Measurements from ENCODE around the gene ACACB.

ACACB gene

GRCh38 chr12:109286652-109287051, 170.3 kb downstream of the ACACB start:
- DNase-seq = no peak

GRCh38 chr12:109287181-109287580, 170.8 kb downstream of the ACACB start:
- DNase-seq = no peak

DNA sequence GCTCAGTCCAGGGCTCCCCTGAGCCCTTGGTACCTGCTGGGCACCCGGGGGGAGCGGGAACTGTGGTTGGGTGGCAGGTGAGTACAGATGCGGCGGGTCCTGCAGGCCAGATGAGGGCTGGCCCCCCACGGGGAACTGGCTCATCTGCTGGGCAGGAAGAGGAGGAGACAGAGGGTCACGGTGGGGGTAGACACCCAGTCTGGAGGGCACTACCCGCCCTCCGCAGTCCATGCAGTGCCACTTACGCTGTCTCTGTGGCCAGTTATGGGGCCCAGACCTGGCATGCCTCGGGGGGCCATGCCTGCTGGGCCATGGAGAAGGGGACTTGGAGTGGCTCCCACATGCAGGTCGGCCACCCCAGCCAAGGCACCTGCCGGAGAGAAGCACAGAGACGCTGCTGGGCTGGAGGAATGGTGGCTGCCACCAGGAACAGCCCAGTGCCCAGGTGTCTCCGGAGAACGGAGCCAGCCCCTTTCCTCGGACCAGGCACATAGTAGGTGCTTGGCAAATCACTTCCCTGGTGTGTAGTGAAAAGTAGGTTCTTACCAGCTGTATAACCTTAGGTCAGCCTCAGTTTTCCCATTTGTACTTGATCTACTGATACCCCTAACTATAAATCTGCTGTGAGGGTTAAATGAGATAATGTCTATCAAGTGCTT, 171.6 kb downstream of the ACACB start:
- DNase-seq = no peak

GRCh38 chr12:109288571-109288970, 172.2 kb downstream of the ACACB start:
- DNase-seq = no peak

- no peak for DNase-seq
These were observed 172.6 kb downstream of the ACACB start for GRCh38 chr12:109289004-109289403.

DNA sequence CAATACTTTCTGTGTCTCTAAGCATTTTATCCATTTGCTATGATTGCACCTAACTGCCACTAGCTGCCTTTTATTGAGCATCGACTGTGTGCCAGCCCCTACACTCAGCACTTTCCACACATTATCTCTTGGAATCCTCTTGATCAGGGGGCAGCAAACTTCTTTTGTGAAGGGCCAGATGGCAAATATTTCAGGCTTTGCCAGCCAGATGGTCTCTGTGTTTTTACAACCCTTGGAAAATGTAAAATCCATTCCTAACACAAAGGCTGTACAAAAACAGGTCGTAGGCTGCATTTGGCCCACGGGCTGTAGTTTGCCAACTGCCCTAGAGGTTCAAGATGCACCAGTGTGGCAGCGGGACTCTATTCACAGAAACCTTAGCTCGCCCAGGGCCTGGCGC, 173.2 kb downstream of the ACACB start:
- DNase-seq = no peak

DNA sequence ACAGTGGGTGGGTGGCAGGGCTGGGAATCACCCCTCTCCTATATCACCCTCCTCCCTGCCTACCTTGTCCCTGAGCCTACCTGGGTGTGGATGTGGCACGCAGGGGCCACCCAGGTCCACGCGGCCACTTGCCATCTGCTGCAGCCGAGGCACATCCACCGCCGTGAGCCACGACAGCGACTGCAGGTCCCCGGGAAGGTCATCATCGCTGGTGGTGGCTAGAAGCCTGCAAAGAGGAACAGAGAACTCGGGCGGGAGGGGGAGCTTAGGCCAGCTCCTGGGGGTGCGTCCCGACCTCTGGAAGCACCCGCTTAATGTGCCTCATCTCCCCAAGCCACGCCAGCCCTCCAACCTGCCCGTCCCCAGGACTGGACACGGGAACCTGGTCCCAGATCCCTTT, 173.7 kb downstream of the ACACB start:
- DNase-seq = no peak

GRCh38 chr12:109291117-109291516, 174.7 kb downstream of the ACACB start:
- DNase-seq = no peak

- no peak for DNase-seq
These were observed 175.3 kb downstream of the ACACB start for GRCh38 chr12:109291521-109292341.

GRCh38 chr12:109292342-109292711, 175.9 kb downstream of the ACACB start:
- no peak for DNase-seq

GRCh38 chr12:109293106-109293505, 176.7 kb downstream of the ACACB start:
- no peak for DNase-seq

GRCh38 chr12:109294286-109294796, 178.0 kb downstream of the ACACB start:
- no peak for DNase-seq

DNA sequence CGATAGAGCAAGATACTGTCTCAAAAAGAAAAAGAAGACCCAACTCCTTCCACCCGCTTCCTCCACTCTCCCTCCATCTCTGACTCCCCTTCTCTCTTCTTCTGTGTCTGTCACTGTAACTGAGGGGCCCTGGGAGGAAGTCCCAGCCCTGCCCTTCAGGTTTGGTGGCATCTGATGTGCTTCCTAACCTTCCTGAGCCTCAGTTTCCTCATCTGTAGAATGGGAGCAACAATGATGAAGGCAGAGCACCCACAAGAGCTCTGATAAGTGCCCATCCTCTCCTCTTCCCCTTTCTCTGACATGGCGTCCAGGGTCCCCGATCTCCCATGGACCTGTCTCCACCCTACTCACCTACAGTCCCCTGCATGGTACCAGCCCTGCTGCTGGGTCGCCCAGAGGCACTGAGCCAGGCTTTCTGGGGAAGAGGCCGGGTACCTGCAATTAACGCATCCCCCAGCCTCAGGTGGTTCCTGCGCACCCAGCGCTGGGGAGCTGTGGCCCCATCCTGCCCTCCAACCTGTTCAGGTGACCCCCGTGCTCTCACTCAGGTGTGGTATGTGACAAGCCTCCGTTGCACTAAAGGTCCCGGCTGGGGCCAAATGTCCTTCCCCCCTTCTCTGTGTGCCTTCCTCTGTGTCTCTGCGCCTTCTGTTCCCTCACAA, 179.5 kb downstream of the ACACB start:
- DNase-seq = no peak

DNA sequence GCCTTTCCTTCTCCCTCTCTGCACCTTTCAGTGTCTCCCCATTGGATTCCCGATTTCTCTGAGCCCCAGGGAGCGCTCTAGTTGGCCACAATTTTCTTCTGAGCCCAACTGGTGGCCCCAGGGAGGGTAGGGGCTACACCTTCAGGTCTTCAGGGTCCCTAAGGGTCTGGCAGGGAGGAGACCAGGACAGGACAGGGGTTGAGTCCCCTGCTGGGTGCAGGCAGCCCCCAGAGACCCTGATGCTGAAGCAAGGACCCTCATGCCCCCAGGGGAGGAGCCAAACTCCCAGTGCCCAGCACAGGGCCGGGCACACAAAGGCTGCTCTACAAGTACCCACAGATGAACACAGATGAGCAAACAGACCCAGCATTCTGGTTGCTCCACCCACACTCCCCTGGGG, 180.0 kb downstream of the ACACB start:
- DNase-seq = no peak

DNA sequence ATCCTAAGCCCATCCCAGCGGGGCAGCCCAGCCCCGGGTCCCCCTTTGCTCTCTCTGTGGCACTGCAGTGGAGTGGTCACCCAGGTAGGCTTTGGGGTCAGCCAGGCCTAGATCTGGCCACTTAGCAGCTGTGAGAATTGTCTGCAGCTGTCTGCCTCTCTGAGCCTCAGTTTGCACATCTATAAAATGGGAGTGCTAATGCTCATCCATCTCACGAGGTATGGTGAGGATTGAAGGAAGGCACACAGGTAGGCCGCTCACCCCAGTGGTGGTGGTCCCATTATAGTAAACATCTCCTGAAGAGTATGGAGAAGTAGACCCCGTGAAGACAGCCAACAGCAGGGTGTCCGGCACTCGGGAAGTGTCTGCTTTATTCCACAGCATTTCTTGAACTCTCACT, 183.5 kb downstream of the ACACB start:
- DNase-seq = no peak

DNA sequence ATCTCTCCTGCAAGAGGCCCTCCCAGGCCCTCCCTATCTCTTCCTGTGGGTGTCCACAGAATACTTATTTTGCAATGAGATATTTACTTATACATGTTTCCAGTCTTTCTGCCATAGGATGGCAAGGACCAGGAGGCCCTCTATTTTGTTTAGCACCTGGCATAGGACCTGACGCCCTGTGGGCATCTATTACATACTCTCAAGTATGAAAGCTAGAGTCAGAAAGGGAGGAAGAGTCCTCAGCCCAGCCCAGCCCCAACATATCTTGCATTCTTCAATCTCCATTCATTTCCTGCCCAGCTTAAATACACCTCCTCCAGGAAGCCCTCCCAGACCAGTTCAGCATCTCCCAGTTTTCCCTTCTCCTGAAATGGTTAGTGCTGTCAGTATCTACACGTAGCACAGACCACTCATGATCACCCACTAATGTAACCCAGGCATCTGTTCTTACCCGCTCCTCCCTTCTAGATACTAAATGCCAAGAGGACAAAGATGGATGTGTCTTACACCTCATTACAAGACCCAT, 185.3 kb downstream of the ACACB start:
- DNase-seq = no peak

DNA sequence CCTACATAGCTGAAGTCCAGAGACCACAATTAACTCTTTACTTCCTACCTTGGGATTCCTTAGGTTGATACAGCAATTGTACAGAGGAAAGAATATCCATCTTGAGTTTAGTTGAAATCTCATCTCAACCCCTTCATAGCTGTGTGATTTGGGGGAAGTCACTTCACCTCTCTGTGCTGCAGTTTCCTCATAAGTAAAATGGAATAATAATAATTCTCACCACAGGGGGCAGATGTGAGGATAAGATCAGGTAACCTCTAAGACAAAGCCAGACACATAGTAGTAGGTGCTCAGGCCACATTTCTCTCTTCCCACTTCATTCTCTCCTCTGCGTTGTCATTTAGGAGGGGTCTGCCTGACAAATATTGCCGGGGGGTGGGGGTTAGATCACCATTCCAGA, 186.0 kb downstream of the ACACB start:
- no peak for DNase-seq

DNA sequence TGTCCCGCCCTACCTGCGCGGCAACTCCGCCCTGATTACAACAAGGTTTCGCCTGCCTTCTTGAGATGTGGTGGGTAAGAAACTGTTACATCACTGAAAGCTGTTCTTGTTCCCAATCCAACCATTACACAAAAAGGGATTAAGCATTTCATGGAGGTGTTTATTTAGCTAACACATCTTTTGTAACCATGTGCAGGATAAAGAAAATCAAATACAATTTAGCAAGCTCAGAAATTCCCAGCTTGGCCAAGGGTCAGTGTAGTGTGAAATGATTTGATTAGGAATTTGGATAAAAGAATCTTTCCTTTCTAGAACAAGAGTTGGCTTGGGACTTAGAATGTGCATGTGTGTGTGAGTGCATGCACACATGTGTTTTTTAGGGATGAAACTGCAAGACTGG, 186.4 kb downstream of the ACACB start:
- DNase-seq = no peak

DNA sequence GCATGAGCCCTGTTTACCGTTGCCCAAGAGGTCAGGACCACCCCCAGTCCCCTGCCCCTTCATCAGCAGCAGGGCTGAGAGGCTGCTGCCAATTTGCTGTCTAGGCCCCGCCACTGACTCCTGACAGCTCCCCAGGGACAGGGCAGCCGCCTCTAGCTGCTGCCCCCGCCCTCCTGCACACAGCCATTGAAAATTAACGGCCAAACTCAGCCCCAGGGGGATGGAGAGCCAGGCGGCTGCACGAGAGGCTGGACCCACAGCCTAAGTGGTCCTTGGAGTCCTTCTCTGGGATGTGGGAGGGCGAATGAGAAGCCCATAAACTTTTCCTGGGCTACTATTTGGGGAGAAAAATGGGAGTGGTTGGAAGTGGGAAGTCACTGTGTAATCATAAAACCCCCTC, 188.1 kb downstream of the ACACB start:
- no peak for DNase-seq

GRCh38 chr12:109305547-109305946, 189.2 kb downstream of the ACACB start:
- no peak for DNase-seq

DNA sequence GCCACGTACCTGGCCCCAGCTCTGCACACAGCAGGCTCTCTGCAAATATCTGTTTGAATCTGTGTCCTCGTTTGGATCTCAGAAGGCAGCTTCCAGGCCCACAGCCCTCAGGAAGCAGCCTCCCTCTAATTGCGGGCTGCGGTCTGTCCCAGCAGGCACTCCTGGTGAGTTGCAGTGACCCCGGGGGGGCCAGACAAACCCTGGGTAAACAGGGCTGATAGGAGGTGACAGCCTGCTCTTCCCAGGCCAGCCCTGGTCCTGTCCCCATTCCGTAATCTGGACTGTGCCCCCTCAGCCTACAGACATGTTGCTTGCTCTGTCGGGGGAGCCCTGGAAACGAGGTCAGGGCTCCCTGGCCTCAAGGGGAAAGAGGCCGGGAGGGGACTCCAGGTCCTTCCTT, 190.7 kb downstream of the ACACB start:
- DNase-seq = no peak

DNA sequence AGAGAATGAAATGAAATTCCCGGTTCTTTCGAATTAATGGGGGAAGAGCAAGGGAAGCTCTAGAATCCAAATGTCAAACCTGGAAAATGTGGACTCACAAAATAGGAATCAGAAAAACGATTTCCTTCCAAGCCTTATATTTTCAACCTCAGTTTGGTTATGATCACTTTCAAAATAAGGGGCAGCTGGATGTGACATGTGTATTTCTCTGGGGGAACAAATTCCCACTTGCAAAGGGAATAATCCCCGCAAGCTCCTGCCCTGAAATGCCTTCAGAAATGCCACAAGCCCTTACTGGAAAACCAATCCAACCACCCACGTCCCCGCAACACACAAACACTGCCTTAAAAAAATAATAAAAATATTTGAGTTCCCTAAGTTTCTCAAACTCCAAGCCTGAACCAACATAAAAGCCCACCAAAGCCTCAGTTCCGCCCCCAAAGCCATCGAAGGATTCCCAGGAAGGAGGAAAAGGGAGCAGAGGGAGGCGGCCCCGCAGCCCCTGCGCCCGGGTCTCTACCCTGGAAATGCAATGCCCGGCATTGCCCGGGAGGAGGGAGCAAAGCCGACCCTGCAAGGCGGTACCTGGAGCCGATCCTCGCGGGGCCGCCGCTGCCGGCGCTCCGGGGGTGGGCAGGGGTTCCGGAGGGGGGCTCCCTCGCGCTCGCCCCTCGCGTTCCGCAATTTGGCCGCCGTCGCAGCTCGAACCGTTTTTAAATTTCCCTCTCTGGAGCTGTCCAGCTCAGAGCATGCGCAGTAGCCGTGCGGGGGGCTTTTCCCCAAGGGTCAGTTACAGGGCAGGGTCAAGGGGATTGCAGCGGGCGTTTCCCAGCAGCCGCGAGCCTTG, 192.4 kb downstream of the ACACB start, which contains the start of gene FOXN4:
Gene FOXN4 (minus strand): TSS at position 751 of the 847 bp plus-strand sequence. CDS start 963 bp downstream, outside the sequence.
- no peak for DNase-seq

Data from T1000 (cell line).